ENCODE data around the gene UPK3A.
"Not testable (repeated sequence)": the region's sequence is repeated elsewhere in the genome, so short reads cannot be mapped to it uniquely, and the experiment has no call there.

The UPK3A gene

DNA sequence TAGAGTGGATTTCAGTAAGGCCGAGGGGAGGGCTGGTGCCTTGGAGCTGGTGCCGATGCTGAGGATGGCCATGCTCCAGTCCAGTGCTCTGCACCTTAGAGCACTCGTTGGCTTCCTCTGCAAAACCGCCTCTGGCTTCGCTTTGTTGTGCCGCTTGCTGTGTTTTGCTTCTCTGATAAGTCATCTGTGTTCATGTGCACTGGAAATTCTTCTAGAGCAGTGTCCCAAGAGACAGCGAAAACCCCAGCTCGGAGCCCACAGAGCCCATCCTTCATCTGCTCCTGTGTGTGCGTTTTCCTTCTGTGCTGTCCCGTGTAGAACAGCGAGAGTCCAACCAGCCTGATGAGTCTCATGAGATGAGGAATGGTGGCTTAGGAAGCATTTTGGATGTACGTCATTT is 37.1 kb downstream of the UPK3A start:
- no peak overlapping the region for H3K4me3 ChIP-seq (ENCODE audit: low read length in 2 of 2)
- H3K9me3 ChIP-seq (ENCODE audit: control insufficient read depth in 2 of 2, low read length in 2 of 2) = no peaks in the 10 kb centered on the region
- peaks cover 22 to 29% of the 10 kb centered on the region in 2 donors for H3K36me3 ChIP-seq (ENCODE audit: control insufficient read depth in 2 of 2, insufficient read depth in 2 of 2, low read length in 2 of 2)
- H3K27me3 ChIP-seq (ENCODE audit: control insufficient read depth in 1 of 2, insufficient read depth in 2 of 2, low read length in 2 of 2) = no peaks in the 10 kb centered on the region
- peaks cover 30% of the 10 kb centered on the region for H3K4me1 ChIP-seq (ENCODE audit: control insufficient read depth, insufficient read depth, low read length)
- H3K9ac ChIP-seq (ENCODE audit: low read length in 2 of 2) = no peak overlapping the region
- no peak overlapping the region for H3K27ac ChIP-seq (ENCODE audit: low read length)

DNA sequence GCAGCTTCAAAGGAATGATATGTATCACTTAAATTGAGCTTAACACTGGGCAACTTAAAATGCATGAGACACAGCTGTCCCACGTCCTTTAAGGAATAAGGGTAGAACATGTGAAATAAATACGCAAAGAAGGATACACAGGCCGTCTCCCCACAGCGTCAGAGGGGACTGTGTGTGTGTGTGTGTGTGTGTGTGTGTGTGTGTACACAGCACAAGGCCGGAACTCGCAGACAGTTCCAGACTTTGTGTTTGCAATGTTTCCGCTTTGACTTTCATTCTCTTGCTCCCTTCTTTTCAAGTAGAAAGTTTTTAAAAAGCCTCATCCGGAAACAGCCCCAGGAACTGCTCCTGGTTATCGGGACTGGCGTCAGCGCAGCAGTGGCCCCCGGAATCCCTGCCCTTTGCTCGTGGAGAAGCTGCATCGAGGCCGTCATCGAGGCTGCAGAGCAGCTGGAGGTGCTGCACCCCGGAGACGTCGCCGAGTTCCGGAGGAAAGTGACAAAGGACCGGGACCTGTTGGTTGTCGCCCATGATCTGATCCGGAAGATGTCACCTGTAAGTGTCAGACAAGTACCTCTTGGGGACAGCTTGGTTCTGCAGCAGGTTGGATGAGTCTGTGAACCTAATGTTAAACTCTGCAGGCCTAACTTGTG is 38.2 kb downstream of the UPK3A start:
- no peaks in the 10 kb centered on the region for H3K9me3 ChIP-seq (ENCODE audit: control insufficient read depth in 2 of 2, low read length in 2 of 2)
- no peak overlapping the region for H3K9ac ChIP-seq (ENCODE audit: low read length in 2 of 2)
- H3K4me1 ChIP-seq (ENCODE audit: control insufficient read depth, insufficient read depth, low read length) = peaks cover 20% of the 10 kb centered on the region
- H3K36me3 ChIP-seq (ENCODE audit: control insufficient read depth in 2 of 2, insufficient read depth in 2 of 2, low read length in 2 of 2) = peaks cover 28 to 34% of the 10 kb centered on the region in 2 donors
- H3K4me3 ChIP-seq (ENCODE audit: low read length in 2 of 2) = no peak overlapping the region
- no peak overlapping the region for H3K27ac ChIP-seq (ENCODE audit: low read length)
- H3K27me3 ChIP-seq (ENCODE audit: control insufficient read depth in 1 of 2, insufficient read depth in 2 of 2, low read length in 2 of 2) = no peaks in the 10 kb centered on the region

DNA sequence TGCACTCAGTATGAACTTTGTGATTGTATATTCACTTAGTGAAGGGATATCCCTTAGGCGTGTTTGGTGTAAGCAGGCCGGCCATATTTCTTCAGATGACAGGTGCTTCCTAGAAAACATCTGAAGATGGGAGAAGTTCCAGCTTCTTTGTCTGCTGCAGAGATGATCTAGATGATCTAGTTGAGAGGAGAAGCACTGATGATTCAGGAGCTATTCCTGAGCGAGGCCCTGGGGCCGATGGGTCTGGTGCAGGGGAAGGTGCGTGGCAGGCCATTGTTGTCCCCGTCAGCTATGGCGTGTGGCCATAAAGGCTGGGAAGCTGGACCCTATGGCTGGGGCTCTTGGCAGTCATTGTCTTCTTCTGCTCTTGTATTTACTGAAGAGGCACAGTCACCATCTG is 38.9 kb downstream of the UPK3A start:
- Histone ChIP-seq H3K4me1 (ENCODE audit: control insufficient read depth, insufficient read depth, low read length) (peaks cover 17% of the 10 kb centered on the region), H3K9me3 (ENCODE audit: control insufficient read depth in 2 of 2, low read length in 2 of 2) (no peaks in the 10 kb centered on the region), H3K36me3 (ENCODE audit: control insufficient read depth in 2 of 2, insufficient read depth in 2 of 2, low read length in 2 of 2) (peaks cover 29 to 36% of the 10 kb centered on the region in 2 donors), H3K4me3 (ENCODE audit: low read length in 2 of 2) (no peak overlapping the region), H3K27me3 (ENCODE audit: control insufficient read depth in 1 of 2, insufficient read depth in 2 of 2, low read length in 2 of 2) (no peaks in the 10 kb centered on the region), H3K9ac (ENCODE audit: low read length in 2 of 2) (no peak overlapping the region), H3K27ac (ENCODE audit: low read length) (no peak overlapping the region)

- Histone ChIP-seq H3K36me3 (ENCODE audit: control insufficient read depth in 2 of 2, insufficient read depth in 2 of 2, low read length in 2 of 2) (peaks cover 34 to 39% of the 10 kb centered on the region in 2 donors), H3K9ac (ENCODE audit: low read length in 2 of 2) (no peak overlapping the region), H3K4me1 (ENCODE audit: control insufficient read depth, insufficient read depth, low read length) (peaks cover 13% of the 10 kb centered on the region), H3K9me3 (ENCODE audit: control insufficient read depth in 2 of 2, low read length in 2 of 2) (no peaks in the 10 kb centered on the region), H3K27me3 (ENCODE audit: control insufficient read depth in 1 of 2, insufficient read depth in 2 of 2, low read length in 2 of 2) (no peaks in the 10 kb centered on the region), H3K27ac (ENCODE audit: low read length) (no peak overlapping the region), H3K4me3 (ENCODE audit: low read length in 2 of 2) (no peak overlapping the region)
Measured at GRCh38 chr22:45324311-45324711, 39.6 kb downstream of the UPK3A start.

DNA sequence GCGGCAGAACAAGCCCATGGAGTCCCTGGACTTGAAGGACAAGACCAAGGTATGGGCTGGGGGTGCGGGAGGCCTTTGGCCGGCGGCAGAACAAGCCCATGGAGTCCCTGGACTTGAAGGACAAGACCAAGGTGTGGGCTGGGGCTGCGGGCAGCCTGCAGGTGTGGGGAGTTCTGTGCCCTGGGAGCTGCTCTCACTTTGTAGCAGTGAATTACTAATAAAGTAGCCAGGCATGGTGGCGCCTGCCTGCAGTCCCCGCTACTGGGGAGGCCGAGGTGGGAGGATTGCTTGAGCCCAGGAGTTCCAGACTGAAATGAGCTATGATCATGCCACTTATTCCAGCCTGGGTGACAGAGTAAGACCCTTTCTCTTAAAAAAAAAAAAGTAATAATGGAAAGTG is 43.5 kb downstream of the UPK3A start:
- H3K4me3 ChIP-seq (ENCODE audit: low read length in 2 of 2); H3K9me3 ChIP-seq (ENCODE audit: control insufficient read depth in 2 of 2, low read length in 2 of 2); H3K27ac ChIP-seq (ENCODE audit: low read length); H3K9ac ChIP-seq (ENCODE audit: low read length in 2 of 2); H3K4me1 ChIP-seq (ENCODE audit: control insufficient read depth, insufficient read depth, low read length); H3K27me3 ChIP-seq (ENCODE audit: control insufficient read depth in 1 of 2, insufficient read depth in 2 of 2, low read length in 2 of 2): not testable (repeated sequence)
- peaks cover 37 to 46% of the 10 kb centered on the region in 2 donors for H3K36me3 ChIP-seq (ENCODE audit: control insufficient read depth in 2 of 2, insufficient read depth in 2 of 2, low read length in 2 of 2)

DNA sequence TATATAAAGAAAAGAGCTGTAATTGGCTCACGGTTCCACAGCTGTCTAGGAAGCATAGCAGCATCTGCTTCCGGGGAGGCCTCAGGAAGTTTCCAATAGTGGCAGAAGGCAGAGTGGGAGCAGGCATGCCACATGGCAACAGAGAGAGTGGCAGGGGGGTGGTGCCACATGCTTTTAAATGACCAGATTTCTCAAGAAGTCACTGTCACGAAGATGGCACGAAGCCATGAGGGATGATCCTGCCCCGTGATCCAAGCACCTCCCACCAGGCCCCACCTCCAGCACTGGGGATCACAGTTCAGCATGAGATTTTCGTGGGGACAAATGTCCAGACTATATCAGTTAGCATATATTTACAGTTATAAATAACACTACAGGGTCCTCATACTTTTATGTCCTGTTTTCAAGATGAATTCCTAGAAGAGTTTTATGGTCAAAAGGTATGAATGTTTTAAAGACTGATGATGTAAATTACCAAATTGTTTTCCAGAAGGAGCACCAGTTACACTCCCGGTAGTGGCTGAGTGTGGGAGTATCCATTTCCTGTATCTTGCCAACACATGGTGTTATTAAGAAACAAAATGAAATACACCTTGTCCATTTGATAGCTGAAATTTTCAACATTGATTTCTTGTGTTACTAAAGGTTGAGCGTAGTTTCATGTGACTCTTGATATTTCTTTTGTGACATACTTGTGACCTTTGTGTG is 44.2 kb downstream of the UPK3A start:
- Histone ChIP-seq H3K4me1 (ENCODE audit: control insufficient read depth, insufficient read depth, low read length) (peaks cover 6% of the 10 kb centered on the region), H3K36me3 (ENCODE audit: control insufficient read depth in 2 of 2, insufficient read depth in 2 of 2, low read length in 2 of 2) (peaks cover 30 to 39% of the 10 kb centered on the region in 2 donors), H3K27me3 (ENCODE audit: control insufficient read depth in 1 of 2, insufficient read depth in 2 of 2, low read length in 2 of 2) (no peaks in the 10 kb centered on the region), H3K27ac (ENCODE audit: low read length) (peak overlapping the region; percentile 56), H3K9me3 (ENCODE audit: control insufficient read depth in 2 of 2, low read length in 2 of 2) (no peaks in the 10 kb centered on the region), H3K9ac (ENCODE audit: low read length in 2 of 2) (no peak overlapping the region), H3K4me3 (ENCODE audit: low read length in 2 of 2) (peak overlapping the region in 1 of 2 donors; percentile 36)

DNA sequence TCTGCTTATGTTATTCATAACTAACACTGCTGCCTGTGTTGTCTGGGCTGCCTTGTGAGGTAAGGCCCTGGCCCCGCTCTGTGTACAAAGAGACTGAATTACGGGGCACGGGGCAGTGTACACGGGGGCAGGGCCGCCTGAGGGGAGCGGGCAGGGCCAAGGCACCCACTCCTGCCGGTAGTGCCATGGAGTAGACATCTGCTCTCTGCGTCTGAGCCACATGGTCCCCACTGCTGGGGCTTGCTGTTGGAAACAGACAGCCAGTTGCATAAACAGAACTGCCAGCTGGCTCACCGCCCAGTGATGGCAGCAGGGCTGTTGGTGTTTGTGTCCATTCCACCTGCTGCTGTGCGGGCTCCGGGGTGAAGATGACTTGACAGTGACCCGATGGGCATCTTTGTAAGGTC is 44.8 kb downstream of the UPK3A start:
- H3K9ac ChIP-seq (ENCODE audit: low read length in 2 of 2) = no peak overlapping the region
- peak overlapping the region in 1 of 2 donors; percentile 36 for H3K4me3 ChIP-seq (ENCODE audit: low read length in 2 of 2)
- no peaks in the 10 kb centered on the region for H3K27me3 ChIP-seq (ENCODE audit: control insufficient read depth in 1 of 2, insufficient read depth in 2 of 2, low read length in 2 of 2)
- H3K36me3 ChIP-seq (ENCODE audit: control insufficient read depth in 2 of 2, insufficient read depth in 2 of 2, low read length in 2 of 2) = peaks cover 26 to 40% of the 10 kb centered on the region in 2 donors
- H3K4me1 ChIP-seq (ENCODE audit: control insufficient read depth, insufficient read depth, low read length) = peaks cover 6% of the 10 kb centered on the region
- peak overlapping the region; percentile 56 for H3K27ac ChIP-seq (ENCODE audit: low read length)
- H3K9me3 ChIP-seq (ENCODE audit: control insufficient read depth in 2 of 2, low read length in 2 of 2) = no peaks in the 10 kb centered on the region

DNA sequence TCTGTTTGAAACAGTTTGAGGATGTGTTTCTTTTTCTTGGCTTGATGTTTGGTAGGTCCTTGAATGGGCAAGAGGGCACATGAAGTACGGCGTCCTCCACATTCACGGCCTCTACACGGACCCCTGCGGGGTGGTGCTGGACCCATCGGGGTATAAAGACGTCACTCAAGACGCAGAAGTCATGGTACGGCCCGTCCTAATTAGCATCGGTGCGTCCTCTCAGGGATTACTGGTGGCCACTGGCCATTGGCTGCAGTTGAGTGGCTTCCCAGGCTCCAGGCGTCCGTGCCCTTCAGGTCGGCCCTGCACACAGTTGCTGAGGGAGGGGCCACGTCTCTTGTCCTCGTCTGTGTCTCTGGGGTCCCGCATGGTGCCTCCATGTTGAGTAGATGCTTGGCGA is 45.8 kb downstream of the UPK3A start:
- peaks cover 36 to 43% of the 10 kb centered on the region in 2 donors for H3K36me3 ChIP-seq (ENCODE audit: control insufficient read depth in 2 of 2, insufficient read depth in 2 of 2, low read length in 2 of 2)
- H3K9me3 ChIP-seq (ENCODE audit: control insufficient read depth in 2 of 2, low read length in 2 of 2) = no peaks in the 10 kb centered on the region
- H3K27ac ChIP-seq (ENCODE audit: low read length) = no peak overlapping the region
- H3K4me3 ChIP-seq (ENCODE audit: low read length in 2 of 2) = no peak overlapping the region
- no peak overlapping the region for H3K9ac ChIP-seq (ENCODE audit: low read length in 2 of 2)
- H3K27me3 ChIP-seq (ENCODE audit: control insufficient read depth in 1 of 2, insufficient read depth in 2 of 2, low read length in 2 of 2) = no peaks in the 10 kb centered on the region
- peaks cover 6% of the 10 kb centered on the region for H3K4me1 ChIP-seq (ENCODE audit: control insufficient read depth, insufficient read depth, low read length)

GRCh38 chr22:45331486-45331885 is 46.7 kb downstream of the UPK3A start:
- H3K27ac ChIP-seq (ENCODE audit: low read length) = no peak overlapping the region
- H3K9me3 ChIP-seq (ENCODE audit: control insufficient read depth in 2 of 2, low read length in 2 of 2) = no peaks in the 10 kb centered on the region
- peaks cover 14% of the 10 kb centered on the region for H3K4me1 ChIP-seq (ENCODE audit: control insufficient read depth, insufficient read depth, low read length)
- H3K36me3 ChIP-seq (ENCODE audit: control insufficient read depth in 2 of 2, insufficient read depth in 2 of 2, low read length in 2 of 2) = peaks cover 40 to 45% of the 10 kb centered on the region in 2 donors
- H3K4me3 ChIP-seq (ENCODE audit: low read length in 2 of 2) = no peak overlapping the region
- no peak overlapping the region for H3K9ac ChIP-seq (ENCODE audit: low read length in 2 of 2)
- no peaks in the 10 kb centered on the region for H3K27me3 ChIP-seq (ENCODE audit: control insufficient read depth in 1 of 2, insufficient read depth in 2 of 2, low read length in 2 of 2)

DNA sequence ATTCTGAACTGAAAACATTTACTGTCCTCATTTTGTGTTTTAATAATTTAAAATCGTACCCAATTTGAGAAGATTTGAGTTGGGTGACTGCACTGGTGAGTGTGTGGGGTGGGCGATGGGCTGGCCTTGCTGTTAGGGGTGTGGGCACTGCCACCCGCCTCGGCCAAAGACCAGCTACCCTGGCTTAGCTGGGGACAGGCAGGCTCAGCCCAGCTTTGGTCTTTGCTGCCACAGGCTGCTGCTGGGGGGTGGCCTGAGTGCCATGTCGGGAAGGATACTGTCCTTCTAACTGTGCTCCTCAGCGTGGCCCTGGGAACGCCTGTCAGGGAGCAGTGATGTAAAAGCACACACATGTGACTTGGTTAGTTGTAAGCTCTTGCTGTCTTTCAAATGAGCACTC is 47.3 kb downstream of the UPK3A start:
- Histone ChIP-seq H3K4me1 (ENCODE audit: control insufficient read depth, insufficient read depth, low read length) (peaks cover 18% of the 10 kb centered on the region), H3K27me3 (ENCODE audit: control insufficient read depth in 1 of 2, insufficient read depth in 2 of 2, low read length in 2 of 2) (no peaks in the 10 kb centered on the region), H3K27ac (ENCODE audit: low read length) (no peak overlapping the region), H3K36me3 (ENCODE audit: control insufficient read depth in 2 of 2, insufficient read depth in 2 of 2, low read length in 2 of 2) (peaks cover 40 to 45% of the 10 kb centered on the region in 2 donors), H3K9me3 (ENCODE audit: control insufficient read depth in 2 of 2, low read length in 2 of 2) (no peaks in the 10 kb centered on the region), H3K9ac (ENCODE audit: low read length in 2 of 2) (no peak overlapping the region), H3K4me3 (ENCODE audit: low read length in 2 of 2) (no peak overlapping the region)

DNA sequence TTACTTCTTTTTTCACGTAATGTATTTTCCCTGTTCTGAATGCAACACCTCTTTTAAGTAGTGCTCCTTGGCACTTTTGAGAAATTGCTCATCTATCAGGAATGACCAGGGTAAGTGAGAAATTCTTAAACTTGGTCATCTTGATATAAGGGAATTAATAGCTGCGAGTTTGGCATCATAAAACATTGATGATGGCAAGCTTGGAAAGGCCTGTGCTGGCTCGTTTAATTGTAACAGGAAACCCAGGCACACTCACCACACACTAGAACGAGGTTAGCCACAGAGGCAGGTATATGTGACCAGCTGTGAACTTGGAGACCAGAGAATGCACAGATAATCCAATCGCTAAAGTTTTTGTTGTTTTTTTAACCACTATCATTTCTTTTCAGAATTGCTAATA is 49.3 kb downstream of the UPK3A start:
- H3K36me3 ChIP-seq (ENCODE audit: control insufficient read depth in 2 of 2, insufficient read depth in 2 of 2, low read length in 2 of 2) = peaks cover 33 to 39% of the 10 kb centered on the region in 2 donors
- H3K9me3 ChIP-seq (ENCODE audit: control insufficient read depth in 2 of 2, low read length in 2 of 2) = no peaks in the 10 kb centered on the region
- peaks cover 25% of the 10 kb centered on the region for H3K4me1 ChIP-seq (ENCODE audit: control insufficient read depth, insufficient read depth, low read length)
- no peak overlapping the region for H3K4me3 ChIP-seq (ENCODE audit: low read length in 2 of 2)
- no peaks in the 10 kb centered on the region for H3K27me3 ChIP-seq (ENCODE audit: control insufficient read depth in 1 of 2, insufficient read depth in 2 of 2, low read length in 2 of 2)
- no peak overlapping the region for H3K9ac ChIP-seq (ENCODE audit: low read length in 2 of 2)
- no peak overlapping the region for H3K27ac ChIP-seq (ENCODE audit: low read length)
